Measurements from ENCODE around the gene UBE2D2.

DNA sequence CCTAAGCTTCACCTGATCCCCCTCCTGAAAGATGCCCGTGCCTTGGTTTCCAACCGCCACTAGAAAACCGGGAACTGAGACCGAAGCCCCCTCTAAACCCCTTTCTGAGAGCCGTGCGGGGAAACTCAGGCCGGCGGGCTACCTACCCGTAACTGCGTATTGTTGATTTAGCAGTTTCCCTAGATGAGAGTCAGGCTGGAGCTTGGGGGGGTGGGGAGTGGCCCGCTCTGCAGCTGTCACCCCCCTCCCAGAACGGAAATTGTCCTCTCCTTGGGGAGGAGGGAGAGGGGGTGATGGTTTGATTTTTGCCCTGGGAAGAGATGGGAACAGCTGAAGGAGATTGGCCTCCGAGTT is 89.5 kb downstream of the UBE2D2 start:
- TF ChIP-seq, protein P1, sequence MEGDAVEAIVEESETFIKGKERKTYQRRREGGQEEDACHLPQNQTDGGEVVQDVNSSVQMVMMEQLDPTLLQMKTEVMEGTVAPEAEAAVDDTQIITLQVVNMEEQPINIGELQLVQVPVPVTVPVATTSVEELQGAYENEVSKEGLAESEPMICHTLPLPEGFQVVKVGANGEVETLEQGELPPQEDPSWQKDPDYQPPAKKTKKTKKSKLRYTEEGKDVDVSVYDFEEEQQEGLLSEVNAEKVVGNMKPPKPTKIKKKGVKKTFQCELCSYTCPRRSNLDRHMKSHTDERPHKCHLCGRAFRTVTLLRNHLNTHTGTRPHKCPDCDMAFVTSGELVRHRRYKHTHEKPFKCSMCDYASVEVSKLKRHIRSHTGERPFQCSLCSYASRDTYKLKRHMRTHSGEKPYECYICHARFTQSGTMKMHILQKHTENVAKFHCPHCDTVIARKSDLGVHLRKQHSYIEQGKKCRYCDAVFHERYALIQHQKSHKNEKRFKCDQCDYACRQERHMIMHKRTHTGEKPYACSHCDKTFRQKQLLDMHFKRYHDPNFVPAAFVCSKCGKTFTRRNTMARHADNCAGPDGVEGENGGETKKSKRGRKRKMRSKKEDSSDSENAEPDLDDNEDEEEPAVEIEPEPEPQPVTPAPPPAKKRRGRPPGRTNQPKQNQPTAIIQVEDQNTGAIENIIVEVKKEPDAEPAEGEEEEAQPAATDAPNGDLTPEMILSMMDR (IDR thresholded peaks at IDR 0.05) = no peak
- TF ChIP-seq SMC3 (IDR thresholded peaks at IDR 0.05) = no peak
- TF ChIP-seq, protein P2, sequence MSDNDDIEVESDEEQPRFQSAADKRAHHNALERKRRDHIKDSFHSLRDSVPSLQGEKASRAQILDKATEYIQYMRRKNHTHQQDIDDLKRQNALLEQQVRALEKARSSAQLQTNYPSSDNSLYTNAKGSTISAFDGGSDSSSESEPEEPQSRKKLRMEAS (IDR thresholded peaks at IDR 0.05) = no peak
- TF ChIP-seq, protein P3, sequence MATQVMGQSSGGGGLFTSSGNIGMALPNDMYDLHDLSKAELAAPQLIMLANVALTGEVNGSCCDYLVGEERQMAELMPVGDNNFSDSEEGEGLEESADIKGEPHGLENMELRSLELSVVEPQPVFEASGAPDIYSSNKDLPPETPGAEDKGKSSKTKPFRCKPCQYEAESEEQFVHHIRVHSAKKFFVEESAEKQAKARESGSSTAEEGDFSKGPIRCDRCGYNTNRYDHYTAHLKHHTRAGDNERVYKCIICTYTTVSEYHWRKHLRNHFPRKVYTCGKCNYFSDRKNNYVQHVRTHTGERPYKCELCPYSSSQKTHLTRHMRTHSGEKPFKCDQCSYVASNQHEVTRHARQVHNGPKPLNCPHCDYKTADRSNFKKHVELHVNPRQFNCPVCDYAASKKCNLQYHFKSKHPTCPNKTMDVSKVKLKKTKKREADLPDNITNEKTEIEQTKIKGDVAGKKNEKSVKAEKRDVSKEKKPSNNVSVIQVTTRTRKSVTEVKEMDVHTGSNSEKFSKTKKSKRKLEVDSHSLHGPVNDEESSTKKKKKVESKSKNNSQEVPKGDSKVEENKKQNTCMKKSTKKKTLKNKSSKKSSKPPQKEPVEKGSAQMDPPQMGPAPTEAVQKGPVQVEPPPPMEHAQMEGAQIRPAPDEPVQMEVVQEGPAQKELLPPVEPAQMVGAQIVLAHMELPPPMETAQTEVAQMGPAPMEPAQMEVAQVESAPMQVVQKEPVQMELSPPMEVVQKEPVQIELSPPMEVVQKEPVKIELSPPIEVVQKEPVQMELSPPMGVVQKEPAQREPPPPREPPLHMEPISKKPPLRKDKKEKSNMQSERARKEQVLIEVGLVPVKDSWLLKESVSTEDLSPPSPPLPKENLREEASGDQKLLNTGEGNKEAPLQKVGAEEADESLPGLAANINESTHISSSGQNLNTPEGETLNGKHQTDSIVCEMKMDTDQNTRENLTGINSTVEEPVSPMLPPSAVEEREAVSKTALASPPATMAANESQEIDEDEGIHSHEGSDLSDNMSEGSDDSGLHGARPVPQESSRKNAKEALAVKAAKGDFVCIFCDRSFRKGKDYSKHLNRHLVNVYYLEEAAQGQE (IDR thresholded peaks at IDR 0.05) = no peak
- no peak for TF ChIP-seq RFX5 (IDR thresholded peaks at IDR 0.05)
- no peak for TF ChIP-seq NR3C1 (IDR thresholded peaks at IDR 0.05)
- TF ChIP-seq POLR2A (IDR thresholded peaks at IDR 0.05; ENCODE audit: low read length) = no peak
- TF ChIP-seq, protein P4, sequence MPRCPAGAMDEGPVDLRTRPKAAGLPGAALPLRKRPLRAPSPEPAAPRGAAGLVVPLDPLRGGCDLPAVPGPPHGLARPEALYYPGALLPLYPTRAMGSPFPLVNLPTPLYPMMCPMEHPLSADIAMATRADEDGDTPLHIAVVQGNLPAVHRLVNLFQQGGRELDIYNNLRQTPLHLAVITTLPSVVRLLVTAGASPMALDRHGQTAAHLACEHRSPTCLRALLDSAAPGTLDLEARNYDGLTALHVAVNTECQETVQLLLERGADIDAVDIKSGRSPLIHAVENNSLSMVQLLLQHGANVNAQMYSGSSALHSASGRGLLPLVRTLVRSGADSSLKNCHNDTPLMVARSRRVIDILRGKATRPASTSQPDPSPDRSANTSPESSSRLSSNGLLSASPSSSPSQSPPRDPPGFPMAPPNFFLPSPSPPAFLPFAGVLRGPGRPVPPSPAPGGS (IDR thresholded peaks at IDR 0.05) = no peak
- no peak for TF ChIP-seq GATA3 (IDR thresholded peaks at IDR 0.05; ENCODE audit: borderline replicate concordance)
- no peak for TF ChIP-seq TP53 (CRISPR knock-in tag; IDR thresholded peaks at IDR 0.05)
- TF ChIP-seq ESRRA (IDR thresholded peaks at IDR 0.05; ENCODE audit: borderline replicate concordance, low read length) = no peak
